Measurements from ENCODE around the gene IGFBP2. TPM values are rescaled to one million over a fixed set of nuclear protein-coding genes. Genes with fewer than 3 reads are reported as not detected.

IGFBP2 gene
- polyA plus RNA-seq, 1 of the 3 experiments (the other 2 are of a cell fraction), result 695 TPM

DNA sequence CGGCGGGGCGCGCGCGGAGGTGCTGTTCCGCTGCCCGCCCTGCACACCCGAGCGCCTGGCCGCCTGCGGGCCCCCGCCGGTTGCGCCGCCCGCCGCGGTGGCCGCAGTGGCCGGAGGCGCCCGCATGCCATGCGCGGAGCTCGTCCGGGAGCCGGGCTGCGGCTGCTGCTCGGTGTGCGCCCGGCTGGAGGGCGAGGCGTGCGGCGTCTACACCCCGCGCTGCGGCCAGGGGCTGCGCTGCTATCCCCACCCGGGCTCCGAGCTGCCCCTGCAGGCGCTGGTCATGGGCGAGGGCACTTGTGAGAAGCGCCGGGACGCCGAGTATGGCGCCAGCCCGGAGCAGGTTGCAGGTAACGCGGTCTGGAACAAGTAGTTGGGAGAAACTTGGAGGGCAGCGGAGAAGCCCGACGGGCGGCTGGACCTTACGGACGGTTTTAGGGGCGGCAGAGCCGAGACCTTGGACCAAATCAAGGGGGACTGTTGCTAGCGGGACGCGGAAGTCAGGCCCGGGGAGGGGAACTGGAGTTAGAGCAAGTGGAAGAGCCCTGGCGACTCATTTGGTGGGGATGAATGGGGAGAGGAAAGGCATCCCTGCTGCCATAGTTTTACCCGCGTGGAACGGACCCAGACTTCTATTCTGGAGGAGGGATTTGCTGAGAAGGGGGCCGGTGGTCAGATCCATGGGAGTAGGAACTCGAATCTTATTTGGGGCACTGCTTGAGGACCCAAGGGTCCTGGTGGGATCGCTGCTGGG, 573 bp downstream of the IGFBP2 start:
- H3K9me3 ChIP-seq, result no peaks in the 10 kb centered on the region
- DNase-seq, result peak; percentile 79
- H3K27ac ChIP-seq (ENCODE audit: low read depth in 2 of 2, low read length in 1 of 2), result peak overlapping the region; percentile 67 to 87; a peak in 3 of 4 replicates
- no peaks in the 10 kb centered on the region for H3K9me2 ChIP-seq
- TF ChIP-seq TAF1 (IDR thresholded peaks at IDR 0.05; ENCODE audit: borderline replicate concordance, low read depth, low read length) (0 out of 2 replicates have a peak, but pooled peaks have one; percentile 12), RCOR1 (IDR thresholded peaks at IDR 0.05; ENCODE audit: low read length) (no peak), ELF1 (IDR thresholded peaks at IDR 0.05) (0 out of 2 replicates have a peak, but pooled peaks have one; percentile 16), SIN3A (IDR thresholded peaks at IDR 0.05; ENCODE audit: borderline replicate concordance, low read depth, low read length) (no peak)
- peak overlapping the region; percentile 99 for H3K4me2 ChIP-seq
- ChIA-PET CTCF (interaction anchor here (0.6 to 8.1 kb wide), 11 partner anchors 10 to 116 kb away, joined by 3 to 82 read pairs (median 5); no protein-coding TSS in a partner anchor), POLR2A (no interaction called here)
- H3K36me3 ChIP-seq (replicated peaks in 1 of 2; ENCODE audit: control insufficient read depth in 1 of 2, insufficient read depth in 2 of 2, low read length in 1 of 2), result peaks cover 0 to 9% of the 10 kb centered on the region in 2 experiments
- H4K20me1 ChIP-seq (ENCODE audit: insufficient read depth), result no peaks in the 10 kb centered on the region
- H3K4me1 ChIP-seq (ENCODE audit: control insufficient read depth in 1 of 2, insufficient read depth in 2 of 2, low read depth in 1 of 2, low read length in 1 of 2), result peaks cover 13 to 26% of the 10 kb centered on the region in 2 experiments; a peak in 2 of 4 replicates
- H2AFZ ChIP-seq (ENCODE audit: low read depth), result peak overlapping the region; percentile 73; the same call in 1 of the 2 replicates
- peak overlapping the region; percentile 86 to 99 for H3K4me3 ChIP-seq (ENCODE audit: low read depth in 2 of 2, low read length in 1 of 2)
- H3F3A ChIP-seq (replicated peaks; ENCODE audit: insufficient read depth), result peaks cover 3% of the 10 kb centered on the region
- peaks cover 49% of the 10 kb centered on the region for H3K79me2 ChIP-seq (ENCODE audit: insufficient read depth)
- no peaks in the 10 kb centered on the region for H3K27me3 ChIP-seq (ENCODE audit: insufficient read depth)
- H3K9ac ChIP-seq, result peak overlapping the region; percentile 83
- under 1% methylated on average over 23 of the region's 71 CpGs for WGBS (ENCODE audit: low lambda C conversion rate)

DNA sequence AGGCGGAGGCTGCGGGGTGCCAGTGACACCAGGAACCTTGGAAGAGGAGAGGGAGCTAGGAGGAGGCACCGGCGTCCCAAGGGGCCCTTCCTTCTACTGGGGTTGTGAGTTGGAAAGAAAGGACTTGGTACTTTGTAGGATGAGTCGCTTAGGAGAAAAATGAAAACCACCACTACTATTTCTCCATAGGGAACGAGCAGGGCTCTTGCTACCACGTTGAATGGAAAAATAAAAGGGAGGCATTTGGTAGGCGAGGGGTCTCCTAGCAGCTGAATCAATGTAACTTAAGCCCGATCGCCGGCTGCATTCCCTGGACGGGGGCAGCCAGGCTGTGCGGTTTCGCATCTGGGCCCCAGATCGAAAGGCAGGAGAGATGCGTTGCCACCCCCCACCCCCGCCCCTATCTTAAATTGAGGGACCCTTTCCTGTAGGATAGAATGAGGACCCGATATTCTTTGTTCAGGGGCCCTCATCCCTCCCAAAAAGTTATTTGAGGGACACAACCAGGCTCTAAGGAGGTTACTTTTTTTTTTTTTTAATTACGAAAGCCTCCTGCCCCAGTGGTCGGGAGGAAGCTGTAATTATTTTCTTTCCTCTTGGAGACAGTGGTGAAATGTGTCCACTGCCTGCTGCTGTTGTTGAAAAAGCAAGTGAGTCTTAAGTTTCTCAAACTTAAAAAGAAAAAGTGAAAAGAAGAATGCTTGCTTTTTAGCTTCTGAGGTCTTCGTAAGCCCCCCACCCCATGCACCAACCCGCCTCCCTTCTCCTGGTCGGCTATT, 1.3 kb downstream of the IGFBP2 start:
- Histone ChIP-seq H4K20me1 (ENCODE audit: insufficient read depth) (no peaks in the 10 kb centered on the region), H2AFZ (ENCODE audit: low read depth) (peak overlapping the region; percentile 73; the same call in 1 of the 2 replicates), H3K79me2 (ENCODE audit: insufficient read depth) (peaks cover 57% of the 10 kb centered on the region), H3K9me3 (no peaks in the 10 kb centered on the region), H3K9ac (peak overlapping the region; percentile 83), H3F3A (replicated peaks; ENCODE audit: insufficient read depth) (peaks cover 3% of the 10 kb centered on the region), H3K36me3 (replicated peaks in 1 of 2; ENCODE audit: control insufficient read depth in 1 of 2, insufficient read depth in 2 of 2, low read length in 1 of 2) (peaks cover 0 to 9% of the 10 kb centered on the region in 2 experiments), H3K27ac (ENCODE audit: low read depth in 2 of 2, low read length in 1 of 2) (peak overlapping the region; percentile 67 to 87), H3K9me2 (no peaks in the 10 kb centered on the region), H3K27me3 (ENCODE audit: insufficient read depth) (no peaks in the 10 kb centered on the region), H3K4me1 (ENCODE audit: control insufficient read depth in 1 of 2, insufficient read depth in 2 of 2, low read depth in 1 of 2, low read length in 1 of 2) (peaks cover 13 to 26% of the 10 kb centered on the region in 2 experiments; a peak in 2 of 4 replicates), H3K4me3 (ENCODE audit: low read depth in 2 of 2, low read length in 1 of 2) (peak overlapping the region; percentile 86 to 99), H3K4me2 (peak overlapping the region; percentile 99)
- ChIA-PET CTCF (interaction anchor here (0.6 to 8.1 kb wide), 10 partner anchors 10 to 117 kb away, joined by 3 to 82 read pairs (median 5); no protein-coding TSS in a partner anchor), POLR2A (no interaction called here)
- no peak for TF ChIP-seq NFIC (IDR thresholded peaks at IDR 0.05; ENCODE audit: borderline replicate concordance)
- TF ChIP-seq, protein P1, sequence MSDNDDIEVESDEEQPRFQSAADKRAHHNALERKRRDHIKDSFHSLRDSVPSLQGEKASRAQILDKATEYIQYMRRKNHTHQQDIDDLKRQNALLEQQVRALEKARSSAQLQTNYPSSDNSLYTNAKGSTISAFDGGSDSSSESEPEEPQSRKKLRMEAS (IDR thresholded peaks at IDR 0.05; ENCODE audit: low read depth), result 0 out of 2 replicates have a peak, but pooled peaks have one; percentile 4
- 9% methylated on average over 23 of the region's 23 CpGs for WGBS (ENCODE audit: low lambda C conversion rate)
- peak; percentile 59 for DNase-seq

DNA sequence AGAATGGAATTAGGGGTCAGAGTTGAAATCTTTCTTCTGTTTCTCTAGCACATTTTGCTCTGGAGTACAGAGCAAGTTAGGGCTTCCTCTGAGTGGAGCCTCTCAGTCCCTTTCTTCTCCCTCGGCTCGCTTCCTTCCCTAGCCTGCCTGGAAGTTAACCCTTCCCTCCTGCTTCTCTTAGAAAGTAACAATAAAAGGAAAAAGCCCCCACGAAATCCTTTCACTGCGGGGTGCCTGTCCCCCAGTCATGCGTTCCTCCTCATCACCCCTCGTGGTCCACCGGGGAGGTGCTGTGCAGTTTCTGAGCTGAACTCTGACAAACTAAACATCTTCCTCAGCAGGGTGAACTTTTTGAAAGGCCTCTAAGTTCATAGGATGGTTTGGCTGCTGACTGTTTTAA, 2.0 kb downstream of the IGFBP2 start:
- DNase-seq, result peak; percentile 54
- H3K4me2 ChIP-seq, result peak overlapping the region; percentile 99
- no peaks in the 10 kb centered on the region for H3K9me3 ChIP-seq
- no peak overlapping the region for H2AFZ ChIP-seq (ENCODE audit: low read depth)
- ChIA-PET POLR2A (interaction anchor here (0.7 to 1.2 kb wide), 3 partner anchors 10 to 117 kb away, joined by 3 to 4 read pairs (median 3); no protein-coding TSS in a partner anchor), CTCF (interaction anchor here (0.7 to 8.1 kb wide), 7 partner anchors 11 to 117 kb away, joined by 3 to 82 read pairs (median 5); no protein-coding TSS in a partner anchor)
- no peaks in the 10 kb centered on the region for H4K20me1 ChIP-seq (ENCODE audit: insufficient read depth)
- H3K36me3 ChIP-seq (replicated peaks in 1 of 2; ENCODE audit: control insufficient read depth in 1 of 2, insufficient read depth in 2 of 2, low read length in 1 of 2), result peaks cover 0 to 9% of the 10 kb centered on the region in 2 experiments
- peaks cover 3% of the 10 kb centered on the region for H3F3A ChIP-seq (replicated peaks; ENCODE audit: insufficient read depth)
- 17% methylated on average over 7 of the region's 7 CpGs for WGBS (ENCODE audit: low lambda C conversion rate)
- peak overlapping the region; percentile 83 for H3K9ac ChIP-seq
- H3K4me3 ChIP-seq (ENCODE audit: low read depth in 2 of 2, low read length in 1 of 2), result peak overlapping the region; percentile 86 to 99
- peaks cover 63% of the 10 kb centered on the region for H3K79me2 ChIP-seq (ENCODE audit: insufficient read depth)
- peaks cover 13 to 26% of the 10 kb centered on the region in 2 experiments; a peak in 2 of 4 replicates for H3K4me1 ChIP-seq (ENCODE audit: control insufficient read depth in 1 of 2, insufficient read depth in 2 of 2, low read depth in 1 of 2, low read length in 1 of 2)
- H3K9me2 ChIP-seq, result no peaks in the 10 kb centered on the region
- H3K27me3 ChIP-seq (ENCODE audit: insufficient read depth), result no peaks in the 10 kb centered on the region
- TF ChIP-seq, protein P2, sequence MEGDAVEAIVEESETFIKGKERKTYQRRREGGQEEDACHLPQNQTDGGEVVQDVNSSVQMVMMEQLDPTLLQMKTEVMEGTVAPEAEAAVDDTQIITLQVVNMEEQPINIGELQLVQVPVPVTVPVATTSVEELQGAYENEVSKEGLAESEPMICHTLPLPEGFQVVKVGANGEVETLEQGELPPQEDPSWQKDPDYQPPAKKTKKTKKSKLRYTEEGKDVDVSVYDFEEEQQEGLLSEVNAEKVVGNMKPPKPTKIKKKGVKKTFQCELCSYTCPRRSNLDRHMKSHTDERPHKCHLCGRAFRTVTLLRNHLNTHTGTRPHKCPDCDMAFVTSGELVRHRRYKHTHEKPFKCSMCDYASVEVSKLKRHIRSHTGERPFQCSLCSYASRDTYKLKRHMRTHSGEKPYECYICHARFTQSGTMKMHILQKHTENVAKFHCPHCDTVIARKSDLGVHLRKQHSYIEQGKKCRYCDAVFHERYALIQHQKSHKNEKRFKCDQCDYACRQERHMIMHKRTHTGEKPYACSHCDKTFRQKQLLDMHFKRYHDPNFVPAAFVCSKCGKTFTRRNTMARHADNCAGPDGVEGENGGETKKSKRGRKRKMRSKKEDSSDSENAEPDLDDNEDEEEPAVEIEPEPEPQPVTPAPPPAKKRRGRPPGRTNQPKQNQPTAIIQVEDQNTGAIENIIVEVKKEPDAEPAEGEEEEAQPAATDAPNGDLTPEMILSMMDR (IDR thresholded peaks at IDR 0.05), result peak; percentile 10; the same call in 1 of the 2 replicates
- TF ChIP-seq RXRA (IDR thresholded peaks at IDR 0.05; ENCODE audit: borderline replicate concordance, low read depth), result no peak
- TF ChIP-seq, protein P1 (IDR thresholded peaks at IDR 0.05; ENCODE audit: low read depth), result 0 out of 2 replicates have a peak, but pooled peaks have one; percentile 3
- no peak for TF ChIP-seq MXI1 (IDR thresholded peaks at IDR 0.05; ENCODE audit: low read depth, low read length)
- peak overlapping the region; percentile 67 to 87 for H3K27ac ChIP-seq (ENCODE audit: low read depth in 2 of 2, low read length in 1 of 2)
